Parathyroid adenoma (tissue), 2 donors: Measurements from ENCODE around the gene ZNF664.

ENCODE experiments used
- H2AFZ ChIP-seq: fragments of 300-600 bp; sonication (generic); one replicate; pipeline ENCODE4 v1.7.0; 2017; ENCODE audit warnings: antibody characterized with exemption, mild to moderate bottlenecking
- H3K27ac ChIP-seq: fragments of 300-600 bp; sonication (generic); one replicate; pipeline ENCODE4 v1.7.0; 2017
- H3K27me3 ChIP-seq: fragments of 300-600 bp; sonication (generic); one replicate; pipeline ENCODE4 v1.7.0; 2017; ENCODE audit warnings: low read length; ENCODE audit not compliant: control insufficient read depth, insufficient read depth
- H3K36me3 ChIP-seq: fragments of 300-600 bp; sonication (generic); one replicate; pipeline ENCODE4 v1.7.0; 2017; ENCODE audit warnings: low read length; ENCODE audit not compliant: control insufficient read depth, insufficient read depth
- H3K4me1 ChIP-seq: fragments of 300-600 bp; sonication (generic); one replicate; pipeline ENCODE4 v1.7.0; 2017; ENCODE audit warnings: control low read depth
- H3K4me2 ChIP-seq: fragments of 300-600 bp; sonication (generic); one replicate; pipeline ENCODE4 v1.7.0; 2017; ENCODE audit warnings: low read length
- H3K4me3 ChIP-seq: fragments of 300-600 bp; sonication (generic); one replicate; pipeline ENCODE4 v1.7.0; 2017; ENCODE audit warnings: low read depth, low read length
- H3K79me2 ChIP-seq: fragments of 300-600 bp; sonication (generic); one replicate; pipeline ENCODE4 v1.7.0; 2017; ENCODE audit warnings: control low read depth
- H3K9ac ChIP-seq: fragments of 300-600 bp; sonication (generic); one replicate; pipeline ENCODE4 v1.7.0; 2017; ENCODE audit warnings: mild to moderate bottlenecking
- H3K9me3 ChIP-seq: fragments of 300-600 bp; sonication (generic); one replicate; pipeline ENCODE4 v1.7.0; 2017; ENCODE audit warnings: low read length; ENCODE audit not compliant: control insufficient read depth
- TF ChIP-seq, protein P1 (sequence below): fragments of 300-600 bp; sonication (generic); IDR thresholded peaks from one replicate; pipeline ENCODE4 v1.7.0; 2017; ENCODE audit warnings: antibody characterized with exemption, mild to moderate bottlenecking
- donor health status: primary hyperparathyroidism.

Gene ZNF664

GRCh38 chr12:123934016-123934620 lies 38.9 kb upstream of the ZNF664 start:
- Histone ChIP-seq H3K9ac (no peak overlapping the region), H3K9me3 (no peaks in the 10 kb centered on the region), H3K4me1 (no peaks in the 10 kb centered on the region), H3K36me3 (no peaks in the 10 kb centered on the region), H2AFZ (no peak overlapping the region), H3K79me2 (no peaks in the 10 kb centered on the region), H3K27ac (no peak overlapping the region), H3K4me3 (no peak overlapping the region), H3K4me2 (no peak overlapping the region), H3K27me3 (no peaks in the 10 kb centered on the region)
- TF ChIP-seq, protein P1, sequence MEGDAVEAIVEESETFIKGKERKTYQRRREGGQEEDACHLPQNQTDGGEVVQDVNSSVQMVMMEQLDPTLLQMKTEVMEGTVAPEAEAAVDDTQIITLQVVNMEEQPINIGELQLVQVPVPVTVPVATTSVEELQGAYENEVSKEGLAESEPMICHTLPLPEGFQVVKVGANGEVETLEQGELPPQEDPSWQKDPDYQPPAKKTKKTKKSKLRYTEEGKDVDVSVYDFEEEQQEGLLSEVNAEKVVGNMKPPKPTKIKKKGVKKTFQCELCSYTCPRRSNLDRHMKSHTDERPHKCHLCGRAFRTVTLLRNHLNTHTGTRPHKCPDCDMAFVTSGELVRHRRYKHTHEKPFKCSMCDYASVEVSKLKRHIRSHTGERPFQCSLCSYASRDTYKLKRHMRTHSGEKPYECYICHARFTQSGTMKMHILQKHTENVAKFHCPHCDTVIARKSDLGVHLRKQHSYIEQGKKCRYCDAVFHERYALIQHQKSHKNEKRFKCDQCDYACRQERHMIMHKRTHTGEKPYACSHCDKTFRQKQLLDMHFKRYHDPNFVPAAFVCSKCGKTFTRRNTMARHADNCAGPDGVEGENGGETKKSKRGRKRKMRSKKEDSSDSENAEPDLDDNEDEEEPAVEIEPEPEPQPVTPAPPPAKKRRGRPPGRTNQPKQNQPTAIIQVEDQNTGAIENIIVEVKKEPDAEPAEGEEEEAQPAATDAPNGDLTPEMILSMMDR = no peak

GRCh38 chr12:123934829-123935228 lies 38.2 kb upstream of the ZNF664 start:
- Histone ChIP-seq H3K4me3 (no peak overlapping the region), H3K36me3 (no peaks in the 10 kb centered on the region), H3K79me2 (no peaks in the 10 kb centered on the region)

DNA sequence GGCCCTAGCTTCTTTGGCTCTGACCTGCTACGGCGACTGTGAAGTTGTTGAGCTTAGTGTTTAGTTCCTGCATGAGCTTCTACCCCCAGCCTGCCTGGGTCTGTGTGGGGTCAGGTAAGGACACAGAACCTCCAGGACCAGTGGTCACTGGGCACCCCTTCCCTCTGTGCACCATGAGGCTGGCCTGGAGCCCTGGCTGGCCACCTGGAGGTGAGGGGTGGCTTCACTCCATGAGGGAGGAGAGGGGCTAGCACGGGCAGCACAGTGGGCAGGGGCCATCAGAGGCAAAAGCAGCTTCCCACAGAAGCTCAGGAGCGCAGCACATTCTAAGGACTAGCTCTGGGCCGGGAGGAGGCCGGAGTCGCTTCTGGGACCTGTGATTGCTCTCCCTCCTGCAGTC lies 37.1 kb upstream of the ZNF664 start:
- H3K79me2 ChIP-seq = no peaks in the 10 kb centered on the region
- H2AFZ ChIP-seq = no peak overlapping the region
- no peaks in the 10 kb centered on the region for H3K9me3 ChIP-seq
- no peaks in the 10 kb centered on the region for H3K36me3 ChIP-seq
- H3K9ac ChIP-seq = no peak overlapping the region
- H3K4me1 ChIP-seq = no peaks in the 10 kb centered on the region
- H3K27ac ChIP-seq = no peak overlapping the region
- H3K4me2 ChIP-seq = no peak overlapping the region
- TF ChIP-seq, protein P1 = no peak
- H3K4me3 ChIP-seq = no peak overlapping the region
- H3K27me3 ChIP-seq = no peaks in the 10 kb centered on the region

More at GRCh38 chr12:123934829-123935228, 38.2 kb upstream of the ZNF664 start:
- H3K27me3 ChIP-seq = no peaks in the 10 kb centered on the region
- TF ChIP-seq, protein P1 = no peak
- H3K27ac ChIP-seq = no peak overlapping the region
- no peak overlapping the region for H3K9ac ChIP-seq
- no peaks in the 10 kb centered on the region for H3K4me1 ChIP-seq
- no peak overlapping the region for H3K4me2 ChIP-seq
- no peaks in the 10 kb centered on the region for H3K9me3 ChIP-seq
- no peak overlapping the region for H2AFZ ChIP-seq

- no peaks in the 10 kb centered on the region for H3K4me1 ChIP-seq
- H3K9me3 ChIP-seq = no peaks in the 10 kb centered on the region
- no peaks in the 10 kb centered on the region for H3K36me3 ChIP-seq
- H3K4me2 ChIP-seq = no peak overlapping the region
- no peaks in the 10 kb centered on the region for H3K79me2 ChIP-seq
- H3K9ac ChIP-seq = no peak overlapping the region
- TF ChIP-seq, protein P1 = no peak
- H3K27ac ChIP-seq = no peak overlapping the region
- no peak overlapping the region for H3K4me3 ChIP-seq
- H3K27me3 ChIP-seq = no peaks in the 10 kb centered on the region
- H2AFZ ChIP-seq = no peak overlapping the region
These were observed 36.5 kb upstream of the ZNF664 start for GRCh38 chr12:123936471-123936870.

GRCh38 chr12:123936956-123937706 lies 35.9 kb upstream of the ZNF664 start:
- H3K9me3 ChIP-seq = no peaks in the 10 kb centered on the region
- TF ChIP-seq, protein P1 = no peak
- no peak overlapping the region for H3K9ac ChIP-seq
- no peak overlapping the region for H3K4me2 ChIP-seq
- no peaks in the 10 kb centered on the region for H3K4me1 ChIP-seq
- H3K36me3 ChIP-seq = no peaks in the 10 kb centered on the region
- H3K27ac ChIP-seq = no peak overlapping the region
- H2AFZ ChIP-seq = no peak overlapping the region
- no peaks in the 10 kb centered on the region for H3K27me3 ChIP-seq
- no peaks in the 10 kb centered on the region for H3K79me2 ChIP-seq
- H3K4me3 ChIP-seq = no peak overlapping the region
